WI38 (cell line): Measurements from ENCODE around the gene ATF6.

ENCODE experiments used
- H3K4me3 ChIP-seq: 2 replicates; pipeline ENCODE4 v1.5.1; 2011; ENCODE audit warnings: low read depth, mild to moderate bottlenecking, control low read depth, low read length
- CTCF ChIP-seq: IDR thresholded peaks from 2 replicates; pipeline ENCODE4 v1.5.1; 2012; ENCODE audit warnings: low read depth, mild to moderate bottlenecking, control low read depth, low read length

Gene ATF6

GRCh38 chr1:161787355-161787754, 21.2 kb downstream of the ATF6 start:
- no peak overlapping the region for H3K4me3 ChIP-seq
- no peak for TF ChIP-seq CTCF

GRCh38 chr1:161790587-161791317, 24.6 kb downstream of the ATF6 start:
- TF ChIP-seq CTCF, result no peak

GRCh38 chr1:161791904-161792655, 26.0 kb downstream of the ATF6 start:
- no peak overlapping the region for H3K4me3 ChIP-seq
- no peak for TF ChIP-seq CTCF

More at GRCh38 chr1:161790587-161791317, 24.6 kb downstream of the ATF6 start:
- no peak overlapping the region for H3K4me3 ChIP-seq

- H3K4me3 ChIP-seq, result no peak overlapping the region
- no peak for TF ChIP-seq CTCF
Observed at GRCh38 chr1:161792740-161793139, 26.6 kb downstream of the ATF6 start.

GRCh38 chr1:161799792-161800191, 33.7 kb downstream of the ATF6 start:
- H3K4me3 ChIP-seq, result no peak overlapping the region
- no peak for TF ChIP-seq CTCF

GRCh38 chr1:161801955-161802354, 35.8 kb downstream of the ATF6 start:
- TF ChIP-seq CTCF, result no peak
- no peak overlapping the region for H3K4me3 ChIP-seq

- TF ChIP-seq CTCF, result no peak
- H3K4me3 ChIP-seq, result no peak overlapping the region
Observed at GRCh38 chr1:161803181-161803580, 37.1 kb downstream of the ATF6 start.
